HCT116 (cell line): ENCODE results near the gene FAM151A.

Source experiments
- CBX3 ChIP-seq: IDR thresholded peaks from 2 replicates; pipeline ENCODE4 v1.6.1; 2012; ENCODE audit warnings: low read depth
- EGR1 ChIP-seq: IDR thresholded peaks from 2 replicates; pipeline ENCODE4 v1.6.1; 2012; ENCODE audit warnings: low read depth
- EZH2 ChIP-seq: fragments of 200-600 bp; sonication (generic); IDR thresholded peaks from 2 replicates; pipeline ENCODE4 v1.6.1; 2017; ENCODE audit warnings: antibody characterized with exemption, mixed run types
- EZH2phosphoT487 ChIP-seq: fragments of 200-600 bp; IDR thresholded peaks from 2 replicates; pipeline ENCODE4 v1.6.1; 2018; ENCODE audit warnings: antibody characterized with exemption, borderline replicate concordance
- POLR2A ChIP-seq: IDR thresholded peaks from 2 replicates; pipeline ENCODE4 v1.7.0; 2011; ENCODE audit warnings: borderline replicate concordance; ENCODE audit not compliant: insufficient read depth, insufficient read length; ENCODE audit errors: extremely low read depth
- POLR2AphosphoS5 ChIP-seq: IDR thresholded peaks from 2 replicates; pipeline ENCODE4 v1.6.1; 2011; ENCODE audit warnings: mild to moderate bottlenecking, low read depth, low read length, moderate library complexity
- RAD21 ChIP-seq: IDR thresholded peaks from 2 replicates; pipeline ENCODE4 v1.6.1; 2012; ENCODE audit warnings: low read depth, mild to moderate bottlenecking
- YY1 ChIP-seq: IDR thresholded peaks from 2 replicates; pipeline ENCODE4 v1.6.1; 2011; ENCODE audit warnings: low read length, low read depth, moderate library complexity, mild to moderate bottlenecking; ENCODE audit not compliant: insufficient replicate concordance; ENCODE audit errors: extremely low read depth
- ZFX ChIP-seq: fragments of 450-650 bp; IDR thresholded peaks from 2 replicates; pipeline ENCODE4 v1.6.1; 2017
- ZNF274 ChIP-seq: fragments of 200-500 bp; sonication (Bioruptor generic); IDR thresholded peaks from 2 replicates; pipeline ENCODE4 v1.6.1; 2014; ENCODE audit warnings: mild to moderate bottlenecking, low read depth, low read length, inconsistent platforms
- TF ChIP-seq, protein P1 (sequence below), 3 experiments: fragments of 200-600 bp in 1 of 3; sonication (generic) in 1 of 3; IDR thresholded peaks in 2 of 3; conservative IDR thresholded peaks in 1 of 3; 2 replicates each; pipeline ENCODE4 v1.5.1; 2012 to 2017; ENCODE audit warnings: low read depth in 2 of 3, low read length in 2 of 3, antibody characterized with exemption in 1 of 3, borderline replicate concordance in 1 of 3, control low read depth in 1 of 3, mild to moderate bottlenecking in 1 of 3, mixed read lengths in 1 of 3, mixed run types in 1 of 3, moderate library complexity in 1 of 3; ENCODE audit not compliant: insufficient read depth in 1 of 3
- TF ChIP-seq, protein P2 (sequence below): IDR thresholded peaks from 2 replicates; pipeline ENCODE4 v1.6.1; 2012
- TF ChIP-seq, protein P3 (sequence below): IDR thresholded peaks from 2 replicates; pipeline ENCODE4 v1.6.1; 2011; ENCODE audit warnings: mild to moderate bottlenecking, low read length, moderate library complexity; ENCODE audit not compliant: insufficient replicate concordance; ENCODE audit errors: extremely low read depth

DNA sequence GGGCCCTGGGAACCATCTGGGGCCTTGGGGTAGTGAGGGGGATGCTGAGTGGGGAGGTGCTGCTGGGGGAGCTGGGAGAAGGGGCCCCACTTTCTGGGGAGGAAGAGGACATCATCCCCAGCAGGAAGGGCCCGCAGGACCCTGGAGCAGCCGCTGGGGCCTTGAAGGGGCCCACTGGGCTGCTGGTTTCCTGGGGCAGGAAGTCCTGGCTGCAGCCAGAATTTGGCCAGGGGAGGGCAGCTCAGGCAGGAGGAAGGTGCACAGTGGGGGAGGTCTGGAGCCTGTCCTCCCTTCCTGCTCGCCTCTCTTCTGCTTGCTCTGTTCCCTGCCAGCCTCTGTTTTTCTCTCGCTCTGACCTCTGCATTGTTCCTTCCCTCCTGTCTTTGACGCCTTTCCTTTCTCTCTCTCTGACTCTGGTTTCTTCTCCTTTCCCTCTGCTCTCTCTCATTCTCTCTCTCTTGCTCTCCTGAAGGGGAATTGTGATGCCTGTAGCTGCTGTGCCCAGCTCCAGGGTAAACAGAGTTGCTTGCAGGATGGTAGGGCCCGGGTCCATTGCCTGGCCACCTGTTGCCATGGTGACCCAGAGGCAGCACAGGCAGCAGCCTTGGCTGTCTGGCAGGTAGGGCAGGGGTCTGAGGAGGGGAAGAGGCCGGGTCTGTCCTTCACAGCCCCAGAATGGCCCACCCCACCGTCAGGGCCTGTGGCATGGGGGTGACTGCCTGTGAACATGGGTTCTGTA lies 51.4 kb downstream of the FAM151A start:
- TF ChIP-seq EZH2phosphoT487 (no peak), POLR2AphosphoS5 (no peak), RAD21 (no peak), POLR2A (no peak), YY1 (no peak), ZFX (no peak), EZH2 (no peak), EGR1 (no peak), CBX3 (no peak), ZNF274 (no peak)
- TF ChIP-seq, protein P1, sequence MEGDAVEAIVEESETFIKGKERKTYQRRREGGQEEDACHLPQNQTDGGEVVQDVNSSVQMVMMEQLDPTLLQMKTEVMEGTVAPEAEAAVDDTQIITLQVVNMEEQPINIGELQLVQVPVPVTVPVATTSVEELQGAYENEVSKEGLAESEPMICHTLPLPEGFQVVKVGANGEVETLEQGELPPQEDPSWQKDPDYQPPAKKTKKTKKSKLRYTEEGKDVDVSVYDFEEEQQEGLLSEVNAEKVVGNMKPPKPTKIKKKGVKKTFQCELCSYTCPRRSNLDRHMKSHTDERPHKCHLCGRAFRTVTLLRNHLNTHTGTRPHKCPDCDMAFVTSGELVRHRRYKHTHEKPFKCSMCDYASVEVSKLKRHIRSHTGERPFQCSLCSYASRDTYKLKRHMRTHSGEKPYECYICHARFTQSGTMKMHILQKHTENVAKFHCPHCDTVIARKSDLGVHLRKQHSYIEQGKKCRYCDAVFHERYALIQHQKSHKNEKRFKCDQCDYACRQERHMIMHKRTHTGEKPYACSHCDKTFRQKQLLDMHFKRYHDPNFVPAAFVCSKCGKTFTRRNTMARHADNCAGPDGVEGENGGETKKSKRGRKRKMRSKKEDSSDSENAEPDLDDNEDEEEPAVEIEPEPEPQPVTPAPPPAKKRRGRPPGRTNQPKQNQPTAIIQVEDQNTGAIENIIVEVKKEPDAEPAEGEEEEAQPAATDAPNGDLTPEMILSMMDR (IDR thresholded peaks at IDR 0.05 in 2 of 3, conservative IDR thresholded peaks at IDR 0.05 in 1 of 3; ENCODE audit: borderline replicate concordance in 1 of 3, insufficient read depth in 1 of 3, low read depth in 2 of 3, low read length in 2 of 3): no peak
- TF ChIP-seq, protein P2, sequence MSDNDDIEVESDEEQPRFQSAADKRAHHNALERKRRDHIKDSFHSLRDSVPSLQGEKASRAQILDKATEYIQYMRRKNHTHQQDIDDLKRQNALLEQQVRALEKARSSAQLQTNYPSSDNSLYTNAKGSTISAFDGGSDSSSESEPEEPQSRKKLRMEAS: no peak
- TF ChIP-seq, protein P3, sequence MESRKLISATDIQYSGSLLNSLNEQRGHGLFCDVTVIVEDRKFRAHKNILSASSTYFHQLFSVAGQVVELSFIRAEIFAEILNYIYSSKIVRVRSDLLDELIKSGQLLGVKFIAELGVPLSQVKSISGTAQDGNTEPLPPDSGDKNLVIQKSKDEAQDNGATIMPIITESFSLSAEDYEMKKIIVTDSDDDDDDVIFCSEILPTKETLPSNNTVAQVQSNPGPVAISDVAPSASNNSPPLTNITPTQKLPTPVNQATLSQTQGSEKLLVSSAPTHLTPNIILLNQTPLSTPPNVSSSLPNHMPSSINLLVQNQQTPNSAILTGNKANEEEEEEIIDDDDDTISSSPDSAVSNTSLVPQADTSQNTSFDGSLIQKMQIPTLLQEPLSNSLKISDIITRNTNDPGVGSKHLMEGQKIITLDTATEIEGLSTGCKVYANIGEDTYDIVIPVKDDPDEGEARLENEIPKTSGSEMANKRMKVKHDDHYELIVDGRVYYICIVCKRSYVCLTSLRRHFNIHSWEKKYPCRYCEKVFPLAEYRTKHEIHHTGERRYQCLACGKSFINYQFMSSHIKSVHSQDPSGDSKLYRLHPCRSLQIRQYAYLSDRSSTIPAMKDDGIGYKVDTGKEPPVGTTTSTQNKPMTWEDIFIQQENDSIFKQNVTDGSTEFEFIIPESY: no peak
